GM12878 (cell line): ENCODE results near the gene AMBRA1. TPM values are rescaled to one million over a fixed set of nuclear protein-coding genes. Genes with fewer than 3 reads are reported as not detected.
A peak's percentile ranks its signal among the peaks of the same experiment; 100 is the strongest.

Source experiments
- ATAC-seq: fragments of 200-7000 bp; cut with Tn5 transposase; 3 replicates; pipeline ENCODE4 v1.9.1; 2020; ENCODE audit warnings: mild to moderate bottlenecking, moderate library complexity
- BruUV-seq: library from RNA; stranded (reverse); fragments of 400-500 nt; replicated peaks from 2 replicates; lab custom pipeline; 2021; lab: Mats Ljungman, UMichigan
- CTCF ChIA-PET: fragments of 300-600 bp; sonication (Branson Sonifier 250); formaldehyde crosslinking; extraction: SDS; loops from one replicate; lab custom pipeline; 2021; ENCODE audit warnings: inconsistent platforms; lab: Yijun Ruan, JAX
- POLR2A ChIA-PET: fragments of 350-600 bp; formaldehyde crosslinking; extraction: SDS; loops from one replicate; lab custom pipeline; 2021; ENCODE audit warnings: inconsistent platforms; lab: Charles Lee
- RAD21 ChIA-PET: fragments of 300-600 bp; sonication (Branson Sonifier 250); formaldehyde crosslinking; loops from one replicate; lab custom pipeline; 2023; ENCODE audit warnings: antibody characterized with exemption; ENCODE audit not compliant: unreplicated experiment; lab: Charles Lee
- SMC1A ChIA-PET: fragments of 300-600 bp; sonication (Branson Sonifier 250); formaldehyde crosslinking; loops from one replicate; lab custom pipeline; 2023; ENCODE audit not compliant: unreplicated experiment, uncharacterized antibody; lab: Charles Lee
- DNase-seq: peaks from one replicate; pipeline ENCODE4 v3.0.0-alpha.2; 2011; ENCODE audit warnings: low read depth, low spot score
- FAIRE-seq: peaks from 3 replicates; lab custom pipeline; 2011; peaks lifted over from hg19 to GRCh38; lab: Jason Lieb, UNC
- H2AFZ ChIP-seq: 2 replicates; pipeline ENCODE4 v1.6.0; 2011; ENCODE audit warnings: low read depth, low read length, control low read depth; ENCODE audit not compliant: control insufficient read depth
- H3K27ac ChIP-seq: 2 replicates; pipeline ENCODE4 v1.5.1; 2011; ENCODE audit warnings: control low read depth; ENCODE audit not compliant: control insufficient read depth, insufficient read depth
- H3K27me3 ChIP-seq, 2 experiments: replicated peaks in 1 of 2; 2 replicates each; pipeline versions ENCODE4 v1.6.0 to v1.6.1; 2011; ENCODE audit warnings: low read length in 1 of 2; ENCODE audit not compliant: control insufficient read depth in 2 of 2, insufficient read depth in 2 of 2
- H3K36me3 ChIP-seq, 2 experiments: 2 replicates each; pipeline ENCODE4 v1.5.1; 2011; ENCODE audit warnings: low read length in 1 of 2; ENCODE audit not compliant: control insufficient read depth in 2 of 2, insufficient read depth in 2 of 2
- H3K4me1 ChIP-seq: 2 replicates; pipeline ENCODE4 v1.6.1; 2011; ENCODE audit warnings: mild to moderate bottlenecking, low read length, moderate library complexity, mixed read lengths; ENCODE audit not compliant: control insufficient read depth, insufficient read depth
- H3K4me2 ChIP-seq: 2 replicates; pipeline ENCODE4 v1.6.0; 2011; ENCODE audit warnings: control low read depth; ENCODE audit not compliant: control insufficient read depth, insufficient read depth
- H3K4me3 ChIP-seq: fragments of 200-600 bp; sonication (generic); 2 replicates; pipeline ENCODE4 v1.5.1; 2016
- H3K79me2 ChIP-seq: 2 replicates; pipeline ENCODE4 v1.6.0; 2011; ENCODE audit warnings: low read length; ENCODE audit not compliant: control insufficient read depth, insufficient read depth
- H3K9ac ChIP-seq: 2 replicates; pipeline ENCODE4 v1.8.0; 2011; ENCODE audit warnings: low read length, control low read depth, mixed read lengths; ENCODE audit not compliant: control insufficient read depth, insufficient read depth
- H3K9me3 ChIP-seq: replicated peaks from 3 replicates; pipeline ENCODE4 v1.5.1; 2011; ENCODE audit warnings: mild to moderate bottlenecking, low read length; ENCODE audit not compliant: control insufficient read depth, insufficient read depth
- H4K20me1 ChIP-seq: 2 replicates; pipeline ENCODE4 v1.6.0; 2011; ENCODE audit not compliant: control insufficient read depth, insufficient read depth
- CHD4 ChIP-seq: fragments of 200-600 bp; sonication (generic); IDR thresholded peaks from 2 replicates; pipeline ENCODE4 v1.6.1; 2016; ENCODE audit warnings: mild to moderate bottlenecking
- CREB1 ChIP-seq: IDR thresholded peaks from 2 replicates; pipeline ENCODE4 v1.6.1; 2012; ENCODE audit warnings: low read depth, mild to moderate bottlenecking, inconsistent platforms
- CREM ChIP-seq: IDR thresholded peaks from 2 replicates; pipeline ENCODE4 v1.6.1; 2014; ENCODE audit warnings: antibody characterized with exemption, low read depth
- NRF1 ChIP-seq: conservative IDR thresholded peaks from 2 replicates; pipeline ENCODE4 v1.6.1; 2011; ENCODE audit warnings: mild to moderate bottlenecking, low read depth, low read length, improper control_type of control experiment
- RUNX3 ChIP-seq: IDR thresholded peaks from 2 replicates; pipeline ENCODE4 v1.6.1; 2012; ENCODE audit warnings: low read length, inconsistent platforms
- SMAD1 ChIP-seq: fragments of 450-650 bp; IDR thresholded peaks from 2 replicates; pipeline ENCODE4 v1.6.1; 2018; ENCODE audit warnings: mild to moderate bottlenecking, low read depth; ENCODE audit not compliant: partially characterized antibody
- WGBS: methylation state at CpG from one replicate; pipeline ENCODE4 v1.1.6; 2016; ENCODE audit warnings: low lambda C conversion rate; ENCODE audit not compliant: insufficient replicate concordance, insufficient coverage; ENCODE audit errors: missing lambda C conversion rate; 5-methylcytosine and 5-hydroxymethylcytosine counted together
- in situ Hi-C: fragments of 300-500 bp; cut with MboI; formaldehyde crosslinking; loops from 9 replicates; pipeline ENCODE4 v1.14.3; 2018; ENCODE audit warnings: mixed read lengths
- intact Hi-C: fragments of 100-400 bp; cut with micrococcal nuclease; formaldehyde crosslinking; loops from one replicate; pipeline ENCODE4 v1.14.2; 2022; ENCODE audit not compliant: unreplicated experiment
- polyA plus RNA-seq, 11 experiments: library from polyadenylated mRNA; depleted of rRNA in 4 of 11; unstranded in 6 of 11; stranded (reverse) in 5 of 11; fragments of >200 nt; fragmentation: Nextera tagmentation in 4 of 11; fragmentation: Illumina TruSeq in 1 of 11; extraction: Ambion mirVana in 4 of 11; extraction: Trizol in 1 of 11; gene quantifications; 1 replicate in 1 of 11; 2 replicates in 10 of 11; pipeline versions ENCODE4 v1.2.1 to v1.2.3, GENCODE V29; 2011 to 2016; ENCODE audit warnings: inconsistent platforms in 2 of 11, missing spikeins in 2 of 11, low read depth in 1 of 11
- total RNA-seq, 4 experiments: library from RNA; depleted of rRNA in 3 of 4; stranded (reverse); fragments of >200 nt in 3 of 4; fragmentation: Illumina TruSeq in 1 of 4; extraction: Trizol in 1 of 4; gene quantifications; 2 replicates each; pipeline versions ENCODE4 v1.2.1 to v1.2.3, GENCODE V29; 2013 to 2021

AMBRA1 gene
- total and polyA plus RNA-seq, 10 of the 15 experiments (the other 5 are each of a cell fraction or from before 2014, with no cell fraction given) = 0.57 to 34.3 (median 13.7) TPM

DNA sequence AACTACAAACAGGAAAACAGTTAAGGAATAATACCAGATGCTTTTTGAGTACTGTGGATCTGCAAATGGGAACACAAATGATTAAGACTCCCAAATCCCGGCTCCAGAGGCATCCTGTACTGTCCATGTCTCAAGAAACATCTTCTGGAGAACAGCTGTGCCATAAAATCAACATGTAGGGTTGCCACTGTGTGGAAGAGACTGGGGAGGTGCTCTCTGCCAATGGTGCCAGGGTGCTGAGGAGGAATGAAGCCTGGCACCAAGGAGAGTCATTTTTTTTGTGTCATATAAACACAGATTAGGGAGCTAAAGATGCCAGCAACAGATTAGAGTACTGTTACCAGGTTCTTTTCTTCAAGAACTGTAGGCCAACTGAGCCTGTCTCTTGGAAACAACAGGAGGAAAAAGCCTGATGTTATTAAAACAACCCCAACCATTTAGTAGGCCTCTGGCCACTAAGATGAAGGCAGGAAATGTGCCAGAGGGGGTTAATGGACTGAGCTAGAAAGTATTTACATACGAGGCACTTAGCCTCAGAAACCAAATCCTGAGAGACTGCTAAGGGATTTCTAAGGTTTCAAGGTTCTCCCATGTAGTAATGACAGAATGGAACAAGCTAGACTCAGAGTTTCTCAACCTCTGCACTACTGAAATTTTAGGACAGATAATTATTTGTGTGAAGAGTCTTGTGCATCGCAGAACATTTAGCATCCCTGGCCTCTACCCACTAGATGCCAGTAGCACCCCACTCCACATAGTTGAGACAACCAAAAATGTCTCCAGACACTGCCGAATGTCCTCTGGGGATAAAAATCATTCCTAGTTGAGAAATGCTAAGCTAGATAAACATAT is 147.7 kb downstream of the AMBRA1 start (continued):
- TF ChIP-seq NRF1 = no peak

DNA sequence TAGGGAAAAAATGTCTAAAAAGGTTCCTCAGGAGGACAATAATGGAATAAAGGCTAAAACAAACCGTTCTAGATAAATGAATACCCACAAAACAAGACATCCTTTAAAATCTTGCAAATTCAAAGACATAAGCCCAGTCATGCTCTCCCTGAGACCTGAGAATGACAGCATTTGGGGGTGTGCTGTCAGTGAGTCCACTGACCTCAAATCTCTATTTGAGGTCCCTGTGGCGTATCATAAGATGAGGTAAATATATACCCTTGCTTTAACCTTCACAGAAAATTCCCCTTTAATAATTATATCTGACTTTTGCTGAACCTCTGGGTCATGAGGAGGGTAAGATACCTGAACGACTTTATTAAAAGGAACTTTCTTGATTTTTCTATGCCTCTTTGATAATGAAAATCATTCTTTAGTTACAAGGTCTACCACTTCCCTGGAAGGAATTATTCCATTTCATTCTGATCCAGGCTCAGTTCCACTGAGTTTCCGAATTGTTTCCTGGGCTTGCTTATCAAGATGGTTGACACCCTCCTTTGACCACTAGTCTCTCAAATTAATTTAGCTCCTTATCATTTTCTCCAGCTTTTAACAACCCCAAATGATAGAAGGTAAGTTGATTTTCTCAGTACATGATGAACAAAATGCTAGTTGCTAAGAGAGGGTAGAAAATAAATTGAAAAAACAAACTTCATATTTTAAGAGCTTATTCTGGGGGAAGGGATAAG is 148.5 kb downstream of the AMBRA1 start:
- H4K20me1 ChIP-seq = no peaks in the 10 kb centered on the region
- H3K4me2 ChIP-seq = no peak overlapping the region
- ChIA-PET RAD21 (interaction anchor here (0.6 to 3.1 kb wide), 11 partner anchors 8 to 109 kb away, joined by 3 to 28 read pairs (median 10); no protein-coding TSS in a partner anchor), CTCF (interaction anchor here (0.8 to 3.3 kb wide), 22 partner anchors 9 to 173 kb away, joined by 3 to 41 read pairs (median 6); partner anchors contain the start of genes AMBRA1, ATG13 and HARBI1), SMC1A (interaction anchor here (0.8 to 3.3 kb wide), 27 partner anchors 8 to 326 kb away, joined by 3 to 40 read pairs (median 6); no protein-coding TSS in a partner anchor), POLR2A (interaction anchor here (1.0 to 1.6 kb wide), 8 partner anchors 16 to 84 kb away, joined by 3 to 9 read pairs (median 4); no protein-coding TSS in a partner anchor)
- H2AFZ ChIP-seq = no peak overlapping the region
- in situ Hi-C loops = no loop called here
- H3K36me3 ChIP-seq = peaks cover 0 to 7% of the 10 kb centered on the region in 2 experiments; a peak in 2 of 4 replicates
- no peak overlapping the region for H3K27ac ChIP-seq
- DNase-seq = no peak
- H3K27me3 ChIP-seq = no peaks in the 10 kb centered on the region
- no peaks in the 10 kb centered on the region for H3K4me1 ChIP-seq
- TF ChIP-seq CREM = peak; percentile 14; the same call in 1 of the 2 replicates
- no peak for TF ChIP-seq SMAD1
- TF ChIP-seq CREB1 = peak; percentile 58; the same call in 1 of the 2 replicates
- no peak for TF ChIP-seq CHD4
- peak; percentile 56; the same call in 1 of the 2 replicates for TF ChIP-seq RUNX3
- no peak overlapping the region for H3K4me3 ChIP-seq
- intact Hi-C loops = loop anchor here (5.0 kb wide), 1 partner anchor 37 kb away; no protein-coding TSS in a partner anchor
- WGBS = 76% methylated on average over 4 of the region's 4 CpGs
- H3K9me3 ChIP-seq = no peaks in the 10 kb centered on the region
- BruUV-seq = no TSS peak
- no peak for FAIRE-seq
- H3K9ac ChIP-seq = no peak overlapping the region
- H3K79me2 ChIP-seq = no peaks in the 10 kb centered on the region; the same call in none of the 2 replicates
- ATAC-seq = peak; percentile 39; the same call in 1 of the 3 replicates
